OCI-LY7 (cell line): ENCODE data around the gene EGFR. TPM values are rescaled to one million over a fixed set of nuclear protein-coding genes. Genes with fewer than 3 reads are reported as not detected.

Source experiments
- BruUV-seq: library from RNA; stranded (reverse); fragments of 400-500 nt; replicated peaks from 2 replicates; lab custom pipeline; 2021; lab: Mats Ljungman, UMichigan
- CTCF ChIA-PET: fragments of 300-600 bp; sonication (Branson Sonifier 250); formaldehyde crosslinking; loops from one replicate; lab custom pipeline; 2022; ENCODE audit warnings: antibody characterized with exemption; ENCODE audit not compliant: unreplicated experiment; lab: Charles Lee
- POLR2A ChIA-PET: fragments of 300-600 bp; sonication (Branson Sonifier 250); formaldehyde crosslinking; loops from one replicate; lab custom pipeline; 2022; ENCODE audit warnings: antibody characterized with exemption; lab: Charles Lee
- DNase-seq: peaks from one replicate; pipeline ENCODE4 v3.0.0-alpha.2; 2015; ENCODE audit warnings: low spot score
- H2AFZ ChIP-seq: fragments of 200-600 bp; sonication (generic), shearing (Covaris generic); 2 replicates; pipeline ENCODE4 v1.6.1; 2014; ENCODE audit warnings: mild to moderate bottlenecking, antibody characterized with exemption, low read length, moderate library complexity
- H3K27ac ChIP-seq: fragments of 200-600 bp; sonication (generic); 2 replicates; pipeline ENCODE4 v1.5.1; 2014; ENCODE audit warnings: mixed run types, low read depth, mild to moderate bottlenecking, moderate library complexity, low read length, inconsistent platforms; ENCODE audit not compliant: poor library complexity, severe bottlenecking
- H3K36me3 ChIP-seq: fragments of 200-600 bp; sonication (generic); 2 replicates; pipeline ENCODE4 v1.6.1; 2014; ENCODE audit warnings: mild to moderate bottlenecking, antibody characterized with exemption, low read length, moderate library complexity, mixed read lengths; ENCODE audit not compliant: insufficient read depth
- H3K4me1 ChIP-seq: fragments of 200-600 bp; sonication (generic); 2 replicates; pipeline ENCODE4 v1.5.1; 2014; ENCODE audit warnings: mild to moderate bottlenecking, low read length; ENCODE audit not compliant: insufficient read depth, poor library complexity, severe bottlenecking
- H3K4me2 ChIP-seq: fragments of 200-600 bp; sonication (generic); 2 replicates; pipeline ENCODE4 v1.6.1; 2014; ENCODE audit warnings: mild to moderate bottlenecking, low read length
- H3K4me3 ChIP-seq: fragments of 200-600 bp; sonication (generic); 2 replicates; pipeline ENCODE4 v1.5.1; 2014; ENCODE audit warnings: mild to moderate bottlenecking, low read depth, low read length; ENCODE audit not compliant: poor library complexity, severe bottlenecking
- H3K79me2 ChIP-seq: fragments of 200-600 bp; sonication (generic); 2 replicates; pipeline ENCODE4 v1.6.1; 2016; ENCODE audit warnings: low read depth, mild to moderate bottlenecking, low read length, moderate library complexity, mixed read lengths; ENCODE audit not compliant: insufficient read depth
- H3K9me2 ChIP-seq: fragments of 200-600 bp; sonication (generic); 2 replicates; pipeline ENCODE4 v1.6.1; 2016; ENCODE audit warnings: mild to moderate bottlenecking, low read length, mixed read lengths; ENCODE audit not compliant: insufficient read depth
- H3K9me3 ChIP-seq: fragments of 200-600 bp; sonication (generic); 2 replicates; pipeline ENCODE4 v1.6.1; 2014; ENCODE audit warnings: mild to moderate bottlenecking, mixed run types, low read length, mixed read lengths
- H4K20me1 ChIP-seq: fragments of 200-600 bp; sonication (generic); 2 replicates; pipeline ENCODE4 v1.6.1; 2014; ENCODE audit warnings: mild to moderate bottlenecking, antibody characterized with exemption, low read length, moderate library complexity, mixed read lengths; ENCODE audit not compliant: insufficient read depth
- EZH2phosphoT487 ChIP-seq: fragments of 200-600 bp; sonication (generic); IDR thresholded peaks from 2 replicates; pipeline ENCODE4 v1.6.1; 2018; ENCODE audit warnings: low read depth, borderline replicate concordance, mild to moderate bottlenecking, mixed run types, antibody characterized with exemption, low read length, moderate library complexity, mixed read lengths
- intact Hi-C: fragments of 100-400 bp; cut with micrococcal nuclease; formaldehyde crosslinking; loops from one replicate; pipeline ENCODE4 v1.10.0; 2022; ENCODE audit not compliant: unreplicated experiment
- total RNA-seq, 2 experiments: library from RNA; depleted of rRNA in 1 of 2; stranded (reverse); fragments of >200 nt in 1 of 2; shearing (Covaris generic) in 1 of 2; gene quantifications; 2 replicates each; pipeline ENCODE4 v1.2.3, GENCODE V29; 2014 to 2022
- TF ChIP-seq, protein P1 (sequence below): fragments of 200-600 bp; sonication (generic); conservative IDR thresholded peaks from 2 replicates; pipeline ENCODE4 v1.5.1; 2014; ENCODE audit warnings: mild to moderate bottlenecking, antibody characterized with exemption, low read length, moderate library complexity, mixed read lengths

EGFR gene
- total RNA-seq, 2 experiments from 2014 or later = 0.27 TPM; not detected in 1

DNA sequence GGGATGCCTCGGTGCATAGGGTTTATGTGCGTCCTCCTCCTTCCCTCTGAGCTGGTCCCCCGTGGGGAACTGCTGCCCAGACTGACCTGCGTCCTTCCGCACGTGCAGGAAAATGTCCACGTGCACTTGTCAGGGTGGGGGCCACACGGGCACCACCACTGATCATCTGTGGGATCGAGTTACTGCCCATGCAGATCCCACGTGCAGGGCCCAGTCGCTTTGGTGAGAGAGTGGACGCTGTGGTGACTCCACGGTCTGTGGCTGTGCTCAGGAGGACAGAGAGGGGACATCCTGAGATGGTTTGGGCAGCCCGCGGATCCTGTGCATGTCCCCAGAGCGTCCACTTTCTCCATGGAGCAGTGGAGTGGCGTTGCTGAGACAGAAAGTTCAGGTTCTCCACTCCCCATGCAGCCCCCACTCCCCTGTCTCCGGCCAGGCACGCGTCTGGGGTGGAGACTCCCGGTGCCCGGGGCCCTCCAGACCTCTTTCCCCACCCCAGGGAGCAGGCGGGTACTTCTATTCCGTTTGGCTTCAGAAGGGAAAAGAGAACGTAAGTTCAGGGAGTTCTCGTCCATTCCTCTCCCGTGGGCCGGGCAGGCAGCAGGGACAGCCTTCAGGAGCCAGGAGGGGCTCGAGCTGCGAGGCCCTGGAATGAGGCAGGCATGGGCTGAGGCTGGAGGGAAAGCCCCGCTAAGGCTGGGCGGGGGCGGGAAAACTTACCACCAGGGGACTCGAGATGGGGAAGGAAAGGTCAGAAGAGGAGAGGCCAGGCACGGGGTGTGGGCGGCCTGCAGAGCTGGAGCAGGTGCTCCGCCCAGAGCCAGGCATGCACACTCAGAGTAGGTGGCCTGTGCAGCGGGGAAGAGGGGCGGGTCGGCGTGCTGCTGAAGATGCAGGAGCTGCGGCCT is 59.9 kb downstream of the EGFR start:
- BruUV-seq = no TSS peak
- ChIA-PET CTCF (no interaction called here), POLR2A (no interaction called here)
- Histone ChIP-seq H3K79me2 (no peaks in the 10 kb centered on the region), H3K4me3 (no peak overlapping the region), H2AFZ (no peak overlapping the region), H3K36me3 (no peaks in the 10 kb centered on the region), H3K9me2 (no peaks in the 10 kb centered on the region), H4K20me1 (no peaks in the 10 kb centered on the region), H3K9me3 (no peaks in the 10 kb centered on the region), H3K27ac (no peak overlapping the region), H3K4me1 (peaks cover 5% of the 10 kb centered on the region), H3K4me2 (no peak overlapping the region)
- intact Hi-C loops = no loop called here
- DNase-seq = no peak
- no peak for TF ChIP-seq EZH2phosphoT487
- TF ChIP-seq, protein P1, sequence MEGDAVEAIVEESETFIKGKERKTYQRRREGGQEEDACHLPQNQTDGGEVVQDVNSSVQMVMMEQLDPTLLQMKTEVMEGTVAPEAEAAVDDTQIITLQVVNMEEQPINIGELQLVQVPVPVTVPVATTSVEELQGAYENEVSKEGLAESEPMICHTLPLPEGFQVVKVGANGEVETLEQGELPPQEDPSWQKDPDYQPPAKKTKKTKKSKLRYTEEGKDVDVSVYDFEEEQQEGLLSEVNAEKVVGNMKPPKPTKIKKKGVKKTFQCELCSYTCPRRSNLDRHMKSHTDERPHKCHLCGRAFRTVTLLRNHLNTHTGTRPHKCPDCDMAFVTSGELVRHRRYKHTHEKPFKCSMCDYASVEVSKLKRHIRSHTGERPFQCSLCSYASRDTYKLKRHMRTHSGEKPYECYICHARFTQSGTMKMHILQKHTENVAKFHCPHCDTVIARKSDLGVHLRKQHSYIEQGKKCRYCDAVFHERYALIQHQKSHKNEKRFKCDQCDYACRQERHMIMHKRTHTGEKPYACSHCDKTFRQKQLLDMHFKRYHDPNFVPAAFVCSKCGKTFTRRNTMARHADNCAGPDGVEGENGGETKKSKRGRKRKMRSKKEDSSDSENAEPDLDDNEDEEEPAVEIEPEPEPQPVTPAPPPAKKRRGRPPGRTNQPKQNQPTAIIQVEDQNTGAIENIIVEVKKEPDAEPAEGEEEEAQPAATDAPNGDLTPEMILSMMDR = no peak

DNA sequence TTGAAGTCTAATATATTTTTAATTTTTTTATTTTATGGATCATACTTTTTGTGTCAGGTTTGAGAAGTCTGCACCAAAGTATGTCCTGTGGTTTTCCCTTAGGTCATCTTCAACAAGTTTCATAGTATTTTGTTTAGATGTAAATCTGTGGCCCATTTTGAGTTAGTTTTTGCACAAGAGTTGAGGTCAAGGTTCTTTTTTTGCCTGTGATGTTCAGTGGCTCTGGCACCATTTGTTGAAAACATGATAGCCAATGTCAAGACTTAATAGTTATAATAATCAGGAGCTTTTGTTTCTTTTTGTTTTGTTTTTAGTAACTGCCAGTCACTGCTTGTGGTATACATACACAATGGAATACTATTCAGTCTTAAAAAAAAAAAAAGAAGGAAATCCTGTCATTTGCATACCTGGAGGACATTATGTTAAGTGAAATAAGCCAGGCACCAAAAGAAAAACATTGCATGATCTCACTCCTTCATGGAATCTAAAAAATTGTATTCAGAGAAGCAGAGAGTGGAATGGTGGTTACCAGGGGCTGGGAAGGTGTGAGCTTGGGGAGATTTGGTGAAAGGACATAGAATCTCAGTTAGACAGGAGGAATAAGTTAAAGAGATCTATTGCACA is 61.3 kb downstream of the EGFR start:
- Histone ChIP-seq H3K4me2 (no peak overlapping the region), H3K9me3 (no peaks in the 10 kb centered on the region), H3K36me3 (no peaks in the 10 kb centered on the region), H4K20me1 (no peaks in the 10 kb centered on the region), H3K79me2 (no peaks in the 10 kb centered on the region), H2AFZ (no peak overlapping the region), H3K4me1 (no peaks in the 10 kb centered on the region), H3K4me3 (no peak overlapping the region), H3K9me2 (no peaks in the 10 kb centered on the region), H3K27ac (no peak overlapping the region)
- ChIA-PET CTCF (no interaction called here), POLR2A (interaction anchor here (0.6 kb wide), 1 partner anchor 937 kb away, joined by 4 read pairs; no protein-coding TSS in a partner anchor)
- intact Hi-C loops = loop anchor here (10.0 kb wide), 1 partner anchor 175 kb away; no protein-coding TSS in a partner anchor
- TF ChIP-seq, protein P1 = no peak
- TF ChIP-seq EZH2phosphoT487 = no peak
- BruUV-seq = no TSS peak
- no peak for DNase-seq
